HUDEP-2 (cell line): Measurements from ENCODE around the gene RESF1.

Experiments
- DNase-seq, 76 experiments: peaks; one replicate each; lab custom pipeline; 2025; ENCODE audit not compliant: unreplicated experiment in 76 of 76; lab: John Stamatoyannopoulos, UW

RESF1 gene

GRCh38 chr12:31959701-31960391 is 631 bp downstream of the RESF1 start:
- peak in 62 of 76 experiments; percentile 7 to 73 (median 51) for DNase-seq

GRCh38 chr12:31961137-31961536 is 1.9 kb downstream of the RESF1 start:
- peak in 5 of 76 experiments; percentile 4 to 15 (median 12) for DNase-seq

- DNase-seq = peak in 2 of 76 experiments; percentile 18 to 21
Observed at GRCh38 chr12:31962076-31962475, 2.9 kb downstream of the RESF1 start.

GRCh38 chr12:31964280-31964679 is 5.1 kb downstream of the RESF1 start:
- DNase-seq = no peak

- no peak for DNase-seq
Observed at GRCh38 chr12:31965090-31965489, 5.9 kb downstream of the RESF1 start.

GRCh38 chr12:31966558-31967205 is 7.5 kb downstream of the RESF1 start:
- DNase-seq = peak in 1 of 76 experiments; percentile 6

- no peak for DNase-seq
Observed at GRCh38 chr12:31967539-31967938, 8.3 kb downstream of the RESF1 start.

GRCh38 chr12:31970199-31970598 is 11.0 kb downstream of the RESF1 start:
- no peak for DNase-seq

- no peak for DNase-seq
Observed at GRCh38 chr12:31973818-31974217, 14.6 kb downstream of the RESF1 start.

- DNase-seq = no peak
Observed at GRCh38 chr12:31974673-31975072, 15.5 kb downstream of the RESF1 start.

- DNase-seq = no peak
Observed at GRCh38 chr12:31984806-31985591, 25.8 kb downstream of the RESF1 start.

GRCh38 chr12:31985832-31986231 is 26.6 kb downstream of the RESF1 start:
- no peak for DNase-seq

GRCh38 chr12:31989571-31990362 is 30.6 kb downstream of the RESF1 start:
- no peak for DNase-seq

- DNase-seq = no peak
Observed at GRCh38 chr12:31991146-31991545, 31.9 kb downstream of the RESF1 start.

- DNase-seq = no peak
Observed at GRCh38 chr12:31991815-31992214, 32.6 kb downstream of the RESF1 start.

- DNase-seq = no peak
Observed at GRCh38 chr12:31999692-32000091, 40.5 kb downstream of the RESF1 start.

GRCh38 chr12:32000373-32001005 is 41.3 kb downstream of the RESF1 start:
- DNase-seq = peak in 73 of 76 experiments; percentile 10 to 91 (median 60)

- DNase-seq = peak in 1 of 76 experiments; percentile 7
Observed at GRCh38 chr12:32002848-32003493, 43.8 kb downstream of the RESF1 start.

- DNase-seq = no peak
Observed at GRCh38 chr12:32003654-32004053, 44.4 kb downstream of the RESF1 start.
